Measurements from ENCODE around the gene GTF3C1. TPM values are rescaled to one million over a fixed set of nuclear protein-coding genes. Genes with fewer than 3 reads are reported as not detected.

The GTF3C1 gene
- 10 to 100 TPM; 30.4 to 47.0 (median 36.8) TPM for polyA plus RNA-seq
- long read RNA-seq, donor 1, result 0 reads
- long read RNA-seq, donor 2, transcript GTF3C1-205 (1 exons, 2,798 nt), result major isoform, 7 of 7 reads
- long read RNA-seq, donor 2, partial matches to known transcripts, result 0 of 7 reads
- long read RNA-seq, donor 2, other reads (novel, unspliced or antisense), result 0 of 7 reads
- long read RNA-seq, donor 3, transcript GTF3C1-205 (1 exons, 2,798 nt), result major isoform, 13 of 13 reads
- long read RNA-seq, donor 3, partial matches to known transcripts, result 0 of 13 reads
- long read RNA-seq, donor 3, other reads (novel, unspliced or antisense), result 0 of 13 reads
- long read RNA-seq, donor 4, partial matches to known transcripts, result 0 of 2 reads
- long read RNA-seq, donor 4, other reads (novel, unspliced or antisense), result 0 of 2 reads
- long read RNA-seq, donor 5, transcript GTF3C1-205 (1 exons, 2,798 nt), result major isoform, 13 of 13 reads
- long read RNA-seq, donor 5, partial matches to known transcripts, result 0 of 13 reads
- long read RNA-seq, donor 5, other reads (novel, unspliced or antisense), result 0 of 13 reads
- long read RNA-seq, donor 6, transcript GTF3C1-205 (1 exons, 2,798 nt), result major isoform, 7 of 7 reads
- long read RNA-seq, donor 6, partial matches to known transcripts, result 0 of 7 reads
- long read RNA-seq, donor 6, other reads (novel, unspliced or antisense), result 0 of 7 reads
- long read RNA-seq, donor 7, transcript GTF3C1-205 (1 exons, 2,798 nt), result major isoform, 17 of 18 reads
- long read RNA-seq, donor 7, partial matches to known transcripts, result 0 of 18 reads
- long read RNA-seq, donor 7, other reads (novel, unspliced or antisense), result 0 of 18 reads
- long read RNA-seq, donor 8, partial matches to known transcripts, result 0 of 2 reads
- long read RNA-seq, donor 8, other reads (novel, unspliced or antisense), result 0 of 2 reads
- long read RNA-seq, donor 9, partial matches to known transcripts, result 0 of 3 reads
- long read RNA-seq, donor 9, other reads (novel, unspliced or antisense), result 0 of 3 reads
- long read RNA-seq, donor 10, transcript GTF3C1-205 (1 exons, 2,798 nt), result major isoform, 9 of 15 reads
- long read RNA-seq, donor 10, partial matches to known transcripts, result 5 of 15 reads
- long read RNA-seq, donor 10, other reads (novel, unspliced or antisense), result 0 of 15 reads

GRCh38 chr16:27549746-27550581, at the start of gene GTF3C1, which contains the start of gene KATNIP:
Gene GTF3C1, minus strand, starts transcription at chr16:27549913. Its CDS starts 23 bp downstream, at chr16:27549890.
Gene KATNIP, plus strand, starts transcription at chr16:27550144. Its CDS starts 27 bp downstream, at chr16:27550171.
- Histone ChIP-seq H3K36me3 (ENCODE audit: control insufficient read depth in 3 of 3, insufficient read depth in 2 of 3, low read depth in 1 of 3, low read length in 3 of 3) (peaks cover 0 to 2% (median 2%) of the 10 kb centered on the region in 3 donors), H3K4me1 (ENCODE audit: control insufficient read depth in 3 of 3, insufficient read depth in 2 of 3, low read depth in 1 of 3, low read length in 2 of 3) (peaks cover 0 to 9% (median 6%) of the 10 kb centered on the region in 3 donors), H3K9me3 (ENCODE audit: control insufficient read depth in 2 of 2, insufficient read depth in 1 of 2, low read depth in 1 of 2, low read length in 1 of 2) (no peaks in the 10 kb centered on the region), H3K27ac (ENCODE audit: low read depth in 1 of 3, low read length in 2 of 3) (peak within 1 kb of the TSS in 2 of 3 donors; percentile 78 to 79), H3K4me3 (ENCODE audit: low read depth in 1 of 3, low read length in 3 of 3) (peak within 1 kb of the TSS; percentile 74 to 99 (median 81)), H3K27me3 (ENCODE audit: control insufficient read depth in 3 of 3, insufficient read depth in 3 of 3, low read length in 3 of 3) (no peaks in the 10 kb centered on the region)
- no peak for FAIRE-seq
- 0 to 1% (median 1%) methylated on average over 49 to 59 of the region's 59 CpGs for WGBS, 3 donors
- peak; percentile 100 for DNase-seq

- Histone ChIP-seq H3K9me3 (ENCODE audit: control insufficient read depth in 2 of 2, insufficient read depth in 1 of 2, low read depth in 1 of 2, low read length in 1 of 2) (no peaks in the 10 kb centered on the region), H3K4me1 (ENCODE audit: control insufficient read depth in 3 of 3, insufficient read depth in 2 of 3, low read depth in 1 of 3, low read length in 2 of 3) (no peaks in the 10 kb centered on the region), H3K27ac (ENCODE audit: low read depth in 1 of 3, low read length in 2 of 3) (no peak overlapping the region), H3K27me3 (ENCODE audit: control insufficient read depth in 3 of 3, insufficient read depth in 3 of 3, low read length in 3 of 3) (no peaks in the 10 kb centered on the region), H3K36me3 (ENCODE audit: control insufficient read depth in 3 of 3, insufficient read depth in 2 of 3, low read depth in 1 of 3, low read length in 3 of 3) (peaks cover 0 to 12% (median 0%) of the 10 kb centered on the region in 3 donors), H3K4me3 (ENCODE audit: low read depth in 1 of 3, low read length in 3 of 3) (no peak overlapping the region)
- no peak for DNase-seq
- 79 to 85% (median 80%) methylated on average over 10 of the region's 10 CpGs for WGBS, 3 donors
- FAIRE-seq, result no peak
Observed at GRCh38 chr16:27598931-27599565, 49.3 kb upstream of the GTF3C1 start.

- no peak for FAIRE-seq
Observed at GRCh38 chr16:27598220-27598619, 48.5 kb upstream of the GTF3C1 start.

GRCh38 chr16:27597361-27597760, 47.6 kb upstream of the GTF3C1 start:
- 94 to 96% (median 96%) methylated on average over 3 of the region's 3 CpGs for WGBS, 3 donors
- FAIRE-seq, result no peak

More at GRCh38 chr16:27598220-27598619, 48.5 kb upstream of the GTF3C1 start:
- no peak for DNase-seq
- Histone ChIP-seq H3K9me3 (ENCODE audit: control insufficient read depth in 2 of 2, insufficient read depth in 1 of 2, low read depth in 1 of 2, low read length in 1 of 2) (no peaks in the 10 kb centered on the region), H3K36me3 (ENCODE audit: control insufficient read depth in 3 of 3, insufficient read depth in 2 of 3, low read depth in 1 of 3, low read length in 3 of 3) (peaks cover 0 to 12% (median 0%) of the 10 kb centered on the region in 3 donors), H3K4me1 (ENCODE audit: control insufficient read depth in 3 of 3, insufficient read depth in 2 of 3, low read depth in 1 of 3, low read length in 2 of 3) (no peaks in the 10 kb centered on the region), H3K4me3 (ENCODE audit: low read depth in 1 of 3, low read length in 3 of 3) (no peak overlapping the region), H3K27ac (ENCODE audit: low read depth in 1 of 3, low read length in 2 of 3) (no peak overlapping the region), H3K27me3 (ENCODE audit: control insufficient read depth in 3 of 3, insufficient read depth in 3 of 3, low read length in 3 of 3) (no peaks in the 10 kb centered on the region)
- WGBS, 3 donors, result 86 to 94% (median 90%) methylated on average over 6 of the region's 6 CpGs

GRCh38 chr16:27596411-27596810, 46.7 kb upstream of the GTF3C1 start:
- peaks cover 0 to 12% (median 0%) of the 10 kb centered on the region in 3 donors for H3K36me3 ChIP-seq (ENCODE audit: control insufficient read depth in 3 of 3, insufficient read depth in 2 of 3, low read depth in 1 of 3, low read length in 3 of 3)
- WGBS, 3 donors, result 93 to 98% (median 96%) methylated on average over 4 of the region's 4 CpGs
- H3K4me3 ChIP-seq (ENCODE audit: low read depth in 1 of 3, low read length in 3 of 3), result no peak overlapping the region
- no peaks in the 10 kb centered on the region for H3K9me3 ChIP-seq (ENCODE audit: control insufficient read depth in 2 of 2, insufficient read depth in 1 of 2, low read depth in 1 of 2, low read length in 1 of 2)
- H3K27me3 ChIP-seq (ENCODE audit: control insufficient read depth in 3 of 3, insufficient read depth in 3 of 3, low read length in 3 of 3), result no peaks in the 10 kb centered on the region
- FAIRE-seq (no peak), DNase-seq (no peak)
- no peaks in the 10 kb centered on the region for H3K4me1 ChIP-seq (ENCODE audit: control insufficient read depth in 3 of 3, insufficient read depth in 2 of 3, low read depth in 1 of 3, low read length in 2 of 3)
- no peak overlapping the region for H3K27ac ChIP-seq (ENCODE audit: low read depth in 1 of 3, low read length in 2 of 3)

More at GRCh38 chr16:27597361-27597760, 47.6 kb upstream of the GTF3C1 start:
- no peak overlapping the region for H3K27ac ChIP-seq (ENCODE audit: low read depth in 1 of 3, low read length in 2 of 3)
- H3K27me3 ChIP-seq (ENCODE audit: control insufficient read depth in 3 of 3, insufficient read depth in 3 of 3, low read length in 3 of 3), result no peaks in the 10 kb centered on the region
- no peaks in the 10 kb centered on the region for H3K4me1 ChIP-seq (ENCODE audit: control insufficient read depth in 3 of 3, insufficient read depth in 2 of 3, low read depth in 1 of 3, low read length in 2 of 3)
- no peak for DNase-seq
- no peak overlapping the region for H3K4me3 ChIP-seq (ENCODE audit: low read depth in 1 of 3, low read length in 3 of 3)
- H3K9me3 ChIP-seq (ENCODE audit: control insufficient read depth in 2 of 2, insufficient read depth in 1 of 2, low read depth in 1 of 2, low read length in 1 of 2), result no peaks in the 10 kb centered on the region
- H3K36me3 ChIP-seq (ENCODE audit: control insufficient read depth in 3 of 3, insufficient read depth in 2 of 3, low read depth in 1 of 3, low read length in 3 of 3), result peaks cover 0 to 12% (median 0%) of the 10 kb centered on the region in 3 donors

GRCh38 chr16:27595993-27596392, 46.3 kb upstream of the GTF3C1 start:
- Histone ChIP-seq H3K9me3 (ENCODE audit: control insufficient read depth in 2 of 2, insufficient read depth in 1 of 2, low read depth in 1 of 2, low read length in 1 of 2) (no peaks in the 10 kb centered on the region), H3K4me3 (ENCODE audit: low read depth in 1 of 3, low read length in 3 of 3) (no peak overlapping the region), H3K4me1 (ENCODE audit: control insufficient read depth in 3 of 3, insufficient read depth in 2 of 3, low read depth in 1 of 3, low read length in 2 of 3) (no peaks in the 10 kb centered on the region), H3K36me3 (ENCODE audit: control insufficient read depth in 3 of 3, insufficient read depth in 2 of 3, low read depth in 1 of 3, low read length in 3 of 3) (peaks cover 0 to 12% (median 0%) of the 10 kb centered on the region in 3 donors), H3K27ac (ENCODE audit: low read depth in 1 of 3, low read length in 2 of 3) (no peak overlapping the region), H3K27me3 (ENCODE audit: control insufficient read depth in 3 of 3, insufficient read depth in 3 of 3, low read length in 3 of 3) (no peaks in the 10 kb centered on the region)
- no peak for FAIRE-seq
- 84 to 90% (median 87%) methylated on average over 6 of the region's 6 CpGs for WGBS, 3 donors
- DNase-seq, result no peak

GRCh38 chr16:27595475-27595874, 45.8 kb upstream of the GTF3C1 start:
- no peaks in the 10 kb centered on the region for H3K4me1 ChIP-seq (ENCODE audit: control insufficient read depth in 3 of 3, insufficient read depth in 2 of 3, low read depth in 1 of 3, low read length in 2 of 3)
- peaks cover 0 to 12% (median 0%) of the 10 kb centered on the region in 3 donors for H3K36me3 ChIP-seq (ENCODE audit: control insufficient read depth in 3 of 3, insufficient read depth in 2 of 3, low read depth in 1 of 3, low read length in 3 of 3)
- FAIRE-seq (no peak), DNase-seq (no peak)
- no peak overlapping the region for H3K4me3 ChIP-seq (ENCODE audit: low read depth in 1 of 3, low read length in 3 of 3)
- H3K9me3 ChIP-seq (ENCODE audit: control insufficient read depth in 2 of 2, insufficient read depth in 1 of 2, low read depth in 1 of 2, low read length in 1 of 2), result no peaks in the 10 kb centered on the region
- 59 to 70% (median 60%) methylated on average over 4 of the region's 4 CpGs for WGBS, 3 donors
- H3K27ac ChIP-seq (ENCODE audit: low read depth in 1 of 3, low read length in 2 of 3), result no peak overlapping the region
- no peaks in the 10 kb centered on the region for H3K27me3 ChIP-seq (ENCODE audit: control insufficient read depth in 3 of 3, insufficient read depth in 3 of 3, low read length in 3 of 3)
